SK-N-SH (cell line): ENCODE results near the gene CCDC93. TPM values are rescaled to one million over a fixed set of nuclear protein-coding genes. Genes with fewer than 3 reads are reported as not detected.

Source experiments
- CTCF ChIA-PET: fragments of 300-600, 350-600 bp; formaldehyde crosslinking; extraction: SDS; loops from one replicate; lab custom pipeline; 2021; lab: Yijun Ruan, JAX
- POLR2A ChIA-PET: fragments of 350-600 bp; sonication (Branson Sonifier 250); formaldehyde crosslinking; extraction: SDS; loops from one replicate; lab custom pipeline; 2020; ENCODE audit warnings: antibody characterized with exemption, inconsistent platforms; lab: Yijun Ruan, JAX
- DNase-seq: peaks from one replicate; pipeline ENCODE4 v3.0.0; 2012
- H2AFZ ChIP-seq: fragments of 200-600 bp; sonication (generic); 2 replicates; pipeline ENCODE4 v1.8.1; 2016; ENCODE audit warnings: antibody characterized with exemption, mild to moderate bottlenecking, low read depth
- H3F3A ChIP-seq: fragments of 200-600 bp; sonication (generic); replicated peaks from 2 replicates; pipeline ENCODE3; 2016; ENCODE audit warnings: antibody characterized with exemption, mild to moderate bottlenecking; ENCODE audit not compliant: insufficient read depth
- H3K27ac ChIP-seq, 2 experiments: fragments of 200-500 bp in 1 of 2; fragments of 200-600 bp in 1 of 2; sonication (Bioruptor generic) in 1 of 2; sonication (generic), shearing (Covaris generic) in 1 of 2; 2 replicates each; pipeline versions ENCODE4 v1.5.1 to v1.6.1; 2014 to 2016; ENCODE audit warnings: low read depth in 2 of 2, inconsistent platforms in 1 of 2, low read length in 1 of 2, mild to moderate bottlenecking in 1 of 2, mixed read lengths in 1 of 2
- H3K27me3 ChIP-seq: fragments of 200-600 bp; sonication (generic), shearing (Covaris generic); 2 replicates; pipeline ENCODE4 v1.6.1; 2016; ENCODE audit warnings: mixed run types; ENCODE audit not compliant: insufficient read depth
- H3K36me3 ChIP-seq, 2 experiments: fragments of 200-500 bp in 1 of 2; fragments of 200-600 bp in 1 of 2; sonication (Bioruptor generic) in 1 of 2; sonication (generic) in 1 of 2; replicated peaks in 1 of 2; 2 replicates each; pipeline versions ENCODE3 to v1.5.1; 2014 to 2016; ENCODE audit warnings: low read length in 1 of 2, mild to moderate bottlenecking in 1 of 2; ENCODE audit not compliant: insufficient read depth in 2 of 2, control insufficient read depth in 1 of 2
- H3K4me1 ChIP-seq, 2 experiments: fragments of 200-500 bp in 1 of 2; fragments of 200-600 bp in 1 of 2; sonication (Bioruptor generic) in 1 of 2; sonication (generic), shearing (Covaris generic) in 1 of 2; 2 replicates each; pipeline versions ENCODE4 v1.5.1 to v1.6.1; 2014 to 2016; ENCODE audit warnings: low read depth in 1 of 2, low read length in 1 of 2, mixed run types in 1 of 2; ENCODE audit not compliant: insufficient read depth in 2 of 2, control insufficient read depth in 1 of 2
- H3K4me2 ChIP-seq: fragments of 200-600 bp; sonication (generic), shearing (Covaris generic); 2 replicates; pipeline ENCODE4 v1.6.1; 2017; ENCODE audit warnings: mixed run types
- H3K4me3 ChIP-seq, 2 experiments: fragments of 200-500 bp in 1 of 2; fragments of 200-600 bp in 1 of 2; sonication (Bioruptor generic) in 1 of 2; sonication (generic), shearing (Covaris generic) in 1 of 2; 2 replicates each; pipeline versions ENCODE4 v1.5.1 to v1.8.1; 2014 to 2016; ENCODE audit warnings: low read depth in 2 of 2, inconsistent platforms in 1 of 2, low read length in 1 of 2, mild to moderate bottlenecking in 1 of 2, mixed read lengths in 1 of 2, moderate library complexity in 1 of 2
- H3K79me2 ChIP-seq: fragments of 200-600 bp; sonication (generic); 2 replicates; pipeline ENCODE4 v1.8.1; 2017; ENCODE audit warnings: mild to moderate bottlenecking; ENCODE audit not compliant: insufficient read depth
- H3K9ac ChIP-seq: fragments of 200-600 bp; sonication (generic); 2 replicates; pipeline ENCODE4 v1.6.1; 2017; ENCODE audit warnings: mixed run types
- H3K9me2 ChIP-seq: fragments of 200-600 bp; sonication (generic); 2 replicates; pipeline ENCODE4 v1.6.1; 2017; ENCODE audit warnings: mixed run types
- H3K9me3 ChIP-seq: fragments of 200-600 bp; sonication (generic); 2 replicates; pipeline ENCODE4 v1.6.1; 2017; ENCODE audit warnings: mixed run types, mild to moderate bottlenecking, moderate library complexity
- H4K20me1 ChIP-seq: fragments of 200-600 bp; sonication (generic); 2 replicates; pipeline ENCODE4 v1.6.1; 2017; ENCODE audit warnings: mild to moderate bottlenecking, mixed run types; ENCODE audit not compliant: insufficient read depth
- CTCF ChIP-seq: fragments of 200-600 bp; sonication (generic); IDR thresholded peaks from 2 replicates; pipeline ENCODE4 v1.6.1; 2017; ENCODE audit warnings: antibody characterized with exemption, mild to moderate bottlenecking, moderate library complexity
- EZH2phosphoT487 ChIP-seq: fragments of 200-600 bp; sonication (generic); IDR thresholded peaks from 2 replicates; pipeline ENCODE4 v1.6.1; 2017; ENCODE audit warnings: low read depth, mixed run types, mild to moderate bottlenecking, antibody characterized with exemption, moderate library complexity, borderline replicate concordance
- FOXJ3 ChIP-seq: sonication (generic); formaldehyde crosslinking; IDR thresholded peaks from 2 replicates; pipeline ENCODE4 v1.5.1; 2020; ENCODE audit warnings: mild to moderate bottlenecking, missing genetic modification reagents
- FOXM1 ChIP-seq: IDR thresholded peaks from 2 replicates; pipeline ENCODE4 v1.4.0; 2012; ENCODE audit warnings: low read depth, mild to moderate bottlenecking
- GABPA ChIP-seq: IDR thresholded peaks from 2 replicates; pipeline ENCODE4 v1.4.0; 2012; ENCODE audit warnings: low read depth, mild to moderate bottlenecking
- GATA2 ChIP-seq: sonication (generic); formaldehyde crosslinking; IDR thresholded peaks from 2 replicates; pipeline ENCODE4 v1.5.0; 2020; ENCODE audit warnings: mild to moderate bottlenecking, missing genetic modification reagents
- MAX ChIP-seq: IDR thresholded peaks from 2 replicates; pipeline ENCODE4 v1.4.0; 2012; ENCODE audit warnings: low read depth
- MEF2A ChIP-seq: IDR thresholded peaks from 2 replicates; pipeline ENCODE4 v1.4.0; 2012; ENCODE audit warnings: low read depth, borderline replicate concordance
- MXI1 ChIP-seq: IDR thresholded peaks from 2 replicates; pipeline ENCODE4 v1.6.1; 2012; ENCODE audit warnings: mild to moderate bottlenecking, low read depth, low read length, improper control_type of control experiment
- NFIC ChIP-seq: IDR thresholded peaks from 2 replicates; pipeline ENCODE4 v1.4.0; 2012; ENCODE audit warnings: borderline replicate concordance
- RAD21 ChIP-seq: IDR thresholded peaks from 2 replicates; pipeline ENCODE4 v1.6.1; 2012; ENCODE audit warnings: mild to moderate bottlenecking, low read length
- RXRA ChIP-seq: IDR thresholded peaks from 2 replicates; pipeline ENCODE4 v1.4.0; 2012; ENCODE audit warnings: low read depth, mild to moderate bottlenecking, borderline replicate concordance
- SMC3 ChIP-seq: IDR thresholded peaks from 2 replicates; pipeline ENCODE4 v1.6.1; 2012; ENCODE audit warnings: low read depth, low read length, improper control_type of control experiment
- TAF1 ChIP-seq: IDR thresholded peaks from 2 replicates; pipeline ENCODE4 v1.6.1; 2012; ENCODE audit warnings: low read depth, mild to moderate bottlenecking, low read length, moderate library complexity, borderline replicate concordance
- USF1 ChIP-seq: IDR thresholded peaks from 2 replicates; pipeline ENCODE4 v1.4.0; 2012; ENCODE audit warnings: low read depth, borderline replicate concordance
- WGBS: methylation state at CpG from one replicate; pipeline ENCODE4 v1.1.6; 2017; ENCODE audit warnings: low lambda C conversion rate; 5-methylcytosine and 5-hydroxymethylcytosine counted together
- polyA plus RNA-seq, 3 experiments: library from polyadenylated mRNA; depleted of rRNA; stranded (reverse); fragments of >200 nt; gene quantifications; 2 replicates each; pipeline ENCODE4 v1.2.3, GENCODE V29; 2012

The CCDC93 gene
- polyA plus RNA-seq, 1 of the 3 experiments (the other 2 are of a cell fraction), result 11.7 TPM

GRCh38 chr2:118061135-118061955 is 47.5 kb upstream of the CCDC93 start (continued):
- TF ChIP-seq USF1 (no peak), SMC3 (0 out of 2 replicates have a peak, but pooled peaks have one; percentile 13), EZH2phosphoT487 (no peak)

GRCh38 chr2:118059919-118060478 is 46.1 kb upstream of the CCDC93 start:
- Histone ChIP-seq H3K4me2 (no peak overlapping the region), H3K4me1 (no peaks in the 10 kb centered on the region; a peak in 1 of 4 replicates), H3K4me3 (no peak overlapping the region), H3K36me3 (no peaks in the 10 kb centered on the region), H3F3A (no peaks in the 10 kb centered on the region), H4K20me1 (no peaks in the 10 kb centered on the region), H3K27ac (no peak overlapping the region), H2AFZ (no peak overlapping the region), H3K9ac (no peak overlapping the region), H3K9me3 (no peaks in the 10 kb centered on the region), H3K27me3 (peaks cover 5% of the 10 kb centered on the region; the same call in 1 of the 2 replicates), H3K79me2 (no peaks in the 10 kb centered on the region), H3K9me2 (no peaks in the 10 kb centered on the region)
- CTCF ChIA-PET, result interaction anchor here (1.1 to 5.7 kb wide), 2 partner anchors 13 to 27 kb away, joined by 3 to 32 read pairs; no protein-coding TSS in a partner anchor
- no peak for DNase-seq
- 29% methylated on average over 4 of the region's 4 CpGs for whole genome bisulfite sequencing
- POLR2A ChIA-PET, result no interaction called here
- TF ChIP-seq RXRA (no peak), GABPA (no peak), NFIC (no peak), MXI1 (no peak), FOXM1 (no peak), MEF2A (no peak), FOXJ3 (CRISPR knock-in tag) (no peak), MAX (no peak), TAF1 (no peak)

GRCh38 chr2:118058951-118059350 is 45.1 kb upstream of the CCDC93 start:
- Histone ChIP-seq H3K4me3 (no peak overlapping the region), H3K9ac (no peak overlapping the region), H3K4me2 (no peak overlapping the region), H3K27me3 (peaks cover under 1% of the 10 kb centered on the region; the same call in 1 of the 2 replicates), H4K20me1 (no peaks in the 10 kb centered on the region), H3K27ac (no peak overlapping the region), H3K4me1 (no peaks in the 10 kb centered on the region; a peak in 1 of 4 replicates), H3K79me2 (no peaks in the 10 kb centered on the region), H3K9me2 (no peaks in the 10 kb centered on the region), H3F3A (no peaks in the 10 kb centered on the region), H2AFZ (no peak overlapping the region), H3K36me3 (no peaks in the 10 kb centered on the region), H3K9me3 (no peaks in the 10 kb centered on the region)
- ChIA-PET CTCF (interaction anchor here (1.4 to 5.7 kb wide), 3 partner anchors 12 to 26 kb away, joined by 3 to 32 read pairs (median 5); no protein-coding TSS in a partner anchor), POLR2A (no interaction called here)
- 63% methylated on average over 3 of the region's 3 CpGs for WGBS
- TF ChIP-seq GABPA (no peak), CTCF (no peak), GATA2 (CRISPR knock-in tag) (no peak), RAD21 (no peak), MEF2A (no peak)
- DNase-seq, result no peak
